HG03139 (cell line): ENCODE results near the gene GSTM4.

Source experiments
- ATAC-seq: cut with Tn5 transposase; IDR thresholded peaks from one replicate; pipeline ENCODE4 v1.9.1; 2021; ENCODE audit not compliant: unreplicated experiment

Gene GSTM4

DNA sequence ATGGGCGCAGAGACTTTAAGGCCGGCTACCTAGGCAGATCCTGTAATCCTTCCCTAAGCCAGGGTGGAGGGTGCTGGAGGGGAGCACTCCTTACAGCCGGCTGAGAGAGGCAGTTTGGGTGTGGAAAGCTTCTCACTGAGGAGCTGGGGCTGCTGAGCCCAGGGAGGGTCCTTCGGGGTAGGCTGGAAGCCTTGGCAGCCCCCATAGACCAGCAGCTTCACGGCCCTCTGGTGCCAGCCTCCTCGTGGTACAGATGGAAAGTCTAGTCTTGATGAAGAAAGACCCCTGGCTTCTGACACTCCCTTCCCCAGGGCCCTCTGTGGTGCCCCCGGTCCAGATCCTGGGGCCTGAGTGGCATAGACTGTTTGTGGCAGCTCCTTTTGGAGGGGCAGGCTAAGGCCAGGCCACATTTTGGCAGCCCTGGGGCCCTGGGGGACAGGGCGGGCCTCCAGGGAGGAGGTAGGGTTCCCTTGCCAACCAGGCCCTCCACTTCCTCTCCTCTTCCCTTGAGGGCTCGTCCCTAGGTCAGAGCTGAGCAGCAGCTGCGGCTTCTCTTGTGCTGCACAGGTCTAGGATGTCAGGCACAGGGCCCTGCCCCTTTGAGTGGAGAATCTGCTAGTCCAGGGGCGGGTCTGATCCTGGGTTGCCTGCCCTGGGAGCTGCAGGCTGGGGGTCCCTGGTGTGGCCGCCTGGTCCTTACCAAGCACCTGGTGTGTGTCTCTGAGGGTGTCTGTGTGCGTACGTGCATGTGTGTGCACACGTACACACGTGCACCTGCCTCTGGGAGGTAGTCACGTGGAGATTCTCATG is 31.5 kb upstream of the GSTM4 start:
- ATAC-seq = no peak

DNA sequence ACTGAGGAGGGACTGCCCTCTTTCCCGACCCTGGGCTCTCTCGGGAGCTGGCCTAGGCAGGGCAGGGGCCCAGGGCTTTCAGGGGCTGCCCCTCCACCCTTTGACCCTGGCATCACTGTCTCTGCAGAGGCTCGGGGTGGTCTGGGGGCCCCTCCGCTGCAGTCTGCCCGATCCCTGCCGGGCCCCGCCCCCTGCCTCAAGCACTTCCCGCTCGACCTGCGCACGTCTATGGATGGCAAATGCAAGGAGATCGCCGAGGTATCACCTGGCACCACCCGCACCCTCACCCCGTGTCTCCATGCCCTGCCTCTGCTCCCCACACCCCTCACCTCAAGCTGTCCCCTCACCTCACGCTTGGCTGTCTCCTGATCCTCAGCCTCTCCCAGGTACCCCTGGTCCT is 30.7 kb upstream of the GSTM4 start:
- no peak for ATAC-seq

DNA sequence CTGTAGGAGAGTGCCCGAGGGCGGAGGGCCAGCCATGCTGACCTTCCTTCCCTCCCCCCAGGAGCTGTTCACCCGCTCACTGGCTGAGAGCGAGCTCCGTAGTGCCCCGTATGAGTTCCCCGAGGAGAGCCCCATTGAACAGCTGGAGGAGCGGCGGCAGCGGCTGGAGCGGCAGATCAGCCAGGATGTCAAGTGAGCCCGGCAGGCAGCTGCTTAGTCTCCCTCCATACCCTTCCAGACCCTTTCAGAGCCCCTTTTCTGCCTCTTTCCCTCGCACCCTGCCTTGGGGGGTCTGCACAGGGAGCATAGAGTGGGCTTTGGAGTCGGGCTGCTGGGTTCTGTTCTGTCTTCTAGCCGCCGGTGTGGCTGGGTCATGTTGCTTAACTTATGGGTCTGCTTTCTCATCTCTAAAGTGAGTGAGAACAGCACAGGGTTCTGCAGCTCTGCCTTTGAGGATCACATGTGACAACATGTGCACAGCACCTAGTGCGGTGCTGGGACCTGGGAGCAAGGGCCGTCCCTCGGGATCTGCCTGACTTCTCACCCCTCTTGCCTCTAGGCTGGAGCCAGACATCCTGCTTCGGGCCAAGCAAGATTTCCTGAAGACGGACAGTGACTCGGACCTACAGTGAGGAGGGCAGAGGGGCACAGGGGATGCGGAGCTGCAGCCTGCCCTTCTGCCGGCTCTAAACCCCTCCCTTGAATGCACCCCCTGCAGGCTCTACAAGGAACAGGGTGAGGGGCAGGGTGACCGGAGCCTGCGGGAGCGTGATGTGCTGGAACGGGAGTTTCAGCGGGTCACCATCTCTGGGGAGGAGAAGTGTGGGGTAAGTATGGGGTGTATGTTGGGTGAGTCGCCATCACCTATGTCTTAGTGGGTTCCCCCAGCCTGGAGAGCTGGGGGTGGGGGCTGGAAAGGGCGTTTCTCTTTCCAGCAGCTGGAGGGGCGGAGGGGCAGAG is 30.0 kb upstream of the GSTM4 start:
- ATAC-seq = no peak

DNA sequence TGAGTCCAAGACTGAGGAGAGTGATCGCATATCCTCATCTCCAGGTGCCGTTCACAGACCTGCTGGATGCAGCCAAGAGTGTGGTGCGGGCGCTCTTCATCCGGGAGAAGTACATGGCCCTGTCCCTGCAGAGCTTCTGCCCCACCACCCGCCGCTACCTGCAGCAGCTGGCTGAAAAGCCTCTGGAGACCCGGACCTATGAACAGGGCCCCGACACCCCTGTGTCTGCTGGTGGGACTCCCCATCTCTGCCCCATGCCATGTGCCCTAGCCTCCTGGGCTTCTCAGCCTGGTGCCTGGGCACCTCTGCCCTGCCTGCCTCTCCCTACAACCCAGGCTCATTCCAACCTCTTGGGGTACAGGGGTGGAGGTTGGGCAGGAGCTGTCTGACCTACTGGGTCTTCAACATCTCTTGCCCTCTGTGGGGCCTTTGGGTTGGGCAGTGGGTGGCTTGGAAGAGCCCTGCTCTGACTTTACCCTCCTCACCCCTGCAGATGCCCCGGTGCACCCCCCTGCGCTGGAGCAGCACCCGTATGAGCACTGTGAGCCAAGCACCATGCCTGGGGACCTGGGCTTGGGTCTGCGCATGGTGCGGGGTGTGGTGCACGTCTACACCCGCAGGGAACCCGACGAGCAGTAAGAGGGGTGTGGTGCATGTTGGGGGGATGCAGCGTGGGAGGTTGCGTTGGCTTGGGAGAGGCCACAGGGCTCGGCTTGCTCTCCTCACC is 29.1 kb upstream of the GSTM4 start:
- no peak for ATAC-seq

DNA sequence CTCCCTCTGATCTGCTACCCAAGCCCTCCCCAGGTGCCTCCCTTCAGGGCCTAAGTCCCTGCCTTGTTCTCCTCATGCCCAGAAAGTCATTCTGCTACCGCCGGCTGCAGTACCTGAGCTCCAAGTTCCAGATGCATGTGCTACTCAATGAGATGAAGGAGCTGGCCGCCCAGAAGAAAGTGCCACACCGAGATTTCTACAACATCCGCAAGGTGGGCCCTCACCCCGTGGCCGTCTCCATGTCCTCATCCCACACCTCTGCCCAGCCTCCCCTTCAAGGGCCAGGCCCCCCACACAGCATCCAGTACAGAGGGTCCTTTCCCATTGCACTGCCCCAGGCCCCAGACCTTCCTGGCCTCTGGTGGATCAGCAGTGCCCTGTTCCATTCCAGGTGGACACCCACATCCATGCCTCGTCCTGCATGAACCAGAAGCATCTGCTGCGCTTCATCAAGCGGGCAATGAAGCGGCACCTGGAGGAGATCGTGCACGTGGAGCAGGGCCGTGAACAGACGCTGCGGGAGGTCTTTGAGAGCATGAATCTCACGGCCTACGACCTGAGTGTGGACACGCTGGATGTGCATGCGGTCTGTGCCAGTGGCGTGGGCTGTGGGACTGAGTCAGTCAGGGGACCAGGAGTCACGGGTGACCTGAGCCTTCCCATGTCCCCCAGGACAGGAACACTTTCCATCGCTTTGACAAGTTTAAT is 28.1 kb upstream of the GSTM4 start:
- ATAC-seq = no peak

DNA sequence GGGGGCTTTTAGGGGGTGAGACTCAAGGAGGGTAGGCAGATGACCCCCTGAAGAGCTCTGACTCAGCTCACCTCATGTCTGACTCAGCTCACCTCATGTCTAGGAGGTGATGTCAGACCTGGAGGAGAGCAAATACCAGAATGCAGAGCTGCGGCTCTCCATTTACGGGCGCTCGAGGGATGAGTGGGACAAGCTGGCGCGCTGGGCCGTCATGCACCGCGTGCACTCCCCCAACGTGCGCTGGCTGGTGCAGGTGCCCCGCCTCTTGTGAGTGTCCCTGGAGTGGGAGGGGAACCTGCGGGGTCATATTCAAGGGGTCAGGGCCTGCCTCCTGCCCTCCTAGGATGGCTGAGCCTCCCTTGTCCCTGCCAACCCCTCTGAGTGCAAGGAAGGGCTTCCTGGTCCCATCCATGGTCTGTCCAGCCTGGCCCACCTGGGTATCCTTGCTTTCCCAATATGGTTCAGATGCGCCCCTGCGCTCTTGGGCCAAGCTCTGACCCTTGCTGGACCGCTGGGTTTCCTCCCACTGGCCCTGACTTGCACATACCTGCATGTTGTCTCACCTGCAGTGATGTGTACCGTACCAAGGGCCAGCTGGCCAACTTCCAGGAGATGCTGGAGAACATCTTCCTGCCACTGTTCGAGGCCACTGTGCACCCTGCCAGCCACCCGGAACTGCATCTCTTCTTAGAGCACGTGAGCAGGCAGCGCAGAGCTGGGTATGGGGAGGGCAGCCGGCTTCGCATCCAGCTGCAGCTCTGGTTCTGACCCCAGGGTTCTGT is 27.2 kb upstream of the GSTM4 start:
- ATAC-seq = no peak

DNA sequence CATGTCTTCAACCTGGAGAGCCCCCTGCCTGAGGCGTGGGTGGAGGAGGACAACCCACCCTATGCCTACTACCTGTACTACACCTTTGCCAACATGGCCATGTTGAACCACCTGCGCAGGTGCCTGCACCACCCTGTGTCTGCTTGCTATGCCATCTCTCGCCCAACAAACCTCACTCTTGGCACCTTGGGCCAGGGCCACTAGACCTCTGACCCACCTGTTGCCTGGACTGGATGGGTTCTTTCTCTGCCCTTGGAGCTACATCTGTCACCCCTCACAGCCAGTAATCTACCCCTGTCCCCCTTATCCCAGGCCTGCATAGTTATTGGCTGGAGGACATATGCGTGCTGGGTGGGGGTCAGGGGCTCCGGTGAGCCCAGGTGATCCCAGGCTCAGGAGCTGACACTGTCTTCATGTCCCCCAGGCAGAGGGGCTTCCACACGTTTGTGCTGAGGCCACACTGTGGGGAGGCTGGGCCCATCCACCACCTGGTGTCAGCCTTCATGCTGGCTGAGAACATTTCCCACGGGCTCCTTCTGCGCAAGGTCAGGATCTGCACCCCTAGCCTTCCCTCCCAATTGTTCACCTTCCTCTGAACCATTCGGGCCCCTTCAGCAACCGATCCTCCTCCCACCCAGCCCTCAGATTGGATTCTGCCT is 26.4 kb upstream of the GSTM4 start:
- ATAC-seq = no peak

DNA sequence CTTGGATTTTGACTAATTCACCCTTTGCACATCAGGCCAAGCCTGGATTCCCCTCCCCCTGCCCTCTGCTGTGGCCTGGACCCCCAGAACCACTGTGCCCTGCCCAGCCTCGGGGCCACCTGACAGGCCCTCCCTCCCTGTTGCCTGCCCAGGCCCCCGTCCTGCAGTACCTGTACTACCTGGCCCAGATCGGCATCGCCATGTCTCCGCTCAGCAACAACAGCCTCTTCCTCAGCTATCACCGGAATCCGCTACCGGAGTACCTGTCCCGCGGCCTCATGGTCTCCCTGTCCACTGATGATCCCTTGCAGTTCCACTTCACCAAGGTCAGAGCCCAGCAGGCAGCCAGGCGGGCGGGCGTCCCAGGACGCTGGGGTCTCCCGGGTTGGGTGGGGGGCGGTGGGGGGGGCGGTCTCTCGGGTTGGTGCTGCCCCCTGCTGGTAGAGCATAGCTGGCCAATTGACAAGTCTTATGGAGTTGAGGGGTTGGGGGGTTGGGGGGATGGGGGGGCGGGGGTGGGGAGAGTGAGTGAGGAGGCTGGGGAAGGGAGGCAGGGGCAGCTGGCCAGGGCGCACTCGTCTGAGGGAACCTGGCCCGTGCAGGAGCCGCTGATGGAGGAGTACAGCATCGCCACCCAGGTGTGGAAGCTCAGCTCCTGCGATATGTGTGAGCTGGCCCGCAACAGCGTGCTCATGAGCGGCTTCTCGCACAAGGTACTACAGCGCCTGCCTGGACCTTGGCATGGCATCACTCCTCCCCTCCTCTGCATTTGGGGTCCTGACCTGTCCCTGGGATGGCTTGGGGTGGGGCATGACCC is 25.6 kb upstream of the GSTM4 start:
- ATAC-seq = no peak

DNA sequence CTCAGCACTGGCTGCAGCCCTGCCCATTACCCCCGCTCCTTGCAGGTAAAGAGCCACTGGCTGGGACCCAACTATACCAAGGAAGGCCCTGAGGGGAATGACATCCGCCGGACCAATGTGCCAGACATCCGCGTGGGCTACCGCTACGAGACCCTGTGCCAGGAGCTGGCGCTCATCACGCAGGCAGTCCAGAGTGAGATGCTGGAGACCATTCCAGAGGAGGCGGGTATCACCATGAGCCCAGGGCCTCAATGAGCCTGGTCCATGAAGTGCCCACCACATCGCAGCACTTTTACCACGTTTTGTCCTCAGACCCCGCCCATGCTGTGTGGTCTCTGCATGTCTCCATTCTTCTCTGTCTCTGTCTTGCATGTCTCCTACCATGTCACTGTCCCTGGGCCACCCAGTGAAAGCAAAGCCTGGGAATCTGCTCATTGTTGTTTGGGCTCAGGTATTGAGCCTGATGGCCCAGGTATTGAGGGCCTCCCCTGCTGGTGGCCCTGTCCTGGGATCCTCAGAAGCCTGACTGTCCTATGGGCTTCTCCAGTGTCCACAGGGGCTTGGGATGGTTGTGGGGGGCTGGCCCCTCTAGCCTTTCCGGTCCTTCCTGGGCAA is 24.9 kb upstream of the GSTM4 start:
- no peak for ATAC-seq

DNA sequence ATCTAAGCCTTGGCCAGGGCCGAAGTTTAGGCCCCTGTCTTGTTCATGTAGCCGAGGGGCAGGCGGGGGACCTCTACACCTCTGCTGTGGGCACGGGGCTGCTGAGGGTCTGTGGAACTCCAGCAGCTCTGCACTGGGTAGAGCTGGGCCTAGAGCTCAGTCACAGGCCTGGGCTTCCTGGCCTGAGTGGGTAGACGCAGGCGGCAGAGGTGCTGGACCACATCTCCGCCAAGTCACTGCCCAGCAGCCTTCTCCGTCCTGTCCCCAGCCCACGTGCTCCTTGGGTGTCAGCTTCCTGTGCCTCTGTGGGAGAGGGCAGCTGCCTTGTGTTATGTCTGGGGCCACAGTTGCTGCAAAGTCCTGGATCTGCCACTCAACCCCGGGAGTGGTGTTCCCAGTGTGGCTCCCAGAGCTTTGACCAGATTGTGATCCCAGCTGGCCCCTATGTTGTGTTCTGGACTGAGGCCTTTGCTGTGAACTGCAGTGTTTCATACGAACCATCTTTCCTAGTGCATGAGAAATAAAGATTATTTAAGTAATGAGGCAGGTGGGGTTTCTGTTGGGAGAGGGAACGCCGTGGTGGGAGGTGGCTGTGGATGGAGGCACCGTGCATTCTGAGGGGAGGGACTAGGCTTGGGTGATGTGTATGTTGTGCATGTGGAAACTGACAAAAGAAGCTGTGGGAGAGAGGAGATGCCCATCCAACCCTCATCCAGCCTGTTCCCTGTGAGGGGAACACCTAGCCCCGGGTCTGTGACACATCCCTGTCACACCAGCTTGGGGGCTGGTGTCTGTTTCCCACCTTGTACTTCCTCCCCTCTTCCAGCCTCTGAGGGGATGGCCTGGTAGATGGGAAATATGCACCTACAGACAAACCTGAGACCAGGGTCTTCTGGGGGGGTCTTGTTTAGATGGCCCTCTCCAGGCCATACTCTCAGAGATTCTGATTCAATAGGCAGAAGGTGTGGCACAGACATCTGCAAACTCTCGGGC is 24.1 kb upstream of the GSTM4 start:
- no peak for ATAC-seq

DNA sequence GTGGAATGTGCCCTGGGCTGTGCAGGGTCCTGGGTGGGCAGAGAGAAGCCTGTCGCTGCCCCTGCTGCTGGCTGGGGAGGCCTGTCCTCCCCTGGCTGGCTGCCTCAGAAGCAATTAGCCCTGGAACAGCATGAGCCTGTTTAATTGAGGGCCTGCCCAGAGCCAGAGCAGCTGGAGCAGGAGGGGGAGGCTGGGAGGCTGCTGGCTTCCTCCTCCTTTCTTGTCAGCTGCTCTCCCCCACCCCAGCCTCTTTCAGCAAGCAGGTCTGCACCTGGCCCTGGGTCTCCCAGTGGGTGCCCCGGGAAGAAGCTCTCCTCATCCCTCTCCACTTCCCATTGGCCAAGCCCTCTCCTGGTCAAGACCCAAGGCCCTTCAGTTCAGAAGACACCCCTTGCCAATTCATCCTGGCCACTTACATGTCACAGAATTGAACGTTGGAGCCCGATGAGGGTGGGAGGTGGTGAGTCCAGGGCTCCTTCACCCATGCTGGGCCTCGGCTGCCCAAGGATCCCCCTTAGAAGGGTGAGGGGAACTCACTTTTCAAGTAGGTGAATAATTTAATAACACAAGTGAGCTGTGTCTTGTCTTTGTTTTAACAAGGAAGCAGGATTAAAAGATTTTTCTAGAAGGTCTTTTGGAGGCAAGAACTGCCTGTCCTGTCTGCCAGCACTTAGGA is 23.1 kb upstream of the GSTM4 start:
- no peak for ATAC-seq

DNA sequence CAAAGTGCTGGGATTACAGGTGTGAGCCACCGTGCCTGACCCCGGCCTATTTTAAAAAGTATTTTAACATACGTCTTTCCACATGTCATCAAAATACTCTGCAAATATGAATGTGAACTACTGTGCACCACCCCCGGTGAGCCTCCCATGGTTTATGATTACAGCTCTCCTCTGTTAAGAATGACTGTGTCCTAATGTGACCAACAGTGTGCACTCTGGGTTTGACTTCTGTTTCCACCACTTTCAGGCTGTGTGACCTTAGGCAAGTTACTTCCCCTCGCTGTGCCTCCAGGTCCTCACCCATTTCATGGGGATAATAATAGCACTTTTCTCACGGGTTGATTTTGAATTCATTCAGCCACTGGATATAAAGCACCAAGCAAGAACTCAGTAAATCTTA is 21.6 kb upstream of the GSTM4 start:
- no peak for ATAC-seq

DNA sequence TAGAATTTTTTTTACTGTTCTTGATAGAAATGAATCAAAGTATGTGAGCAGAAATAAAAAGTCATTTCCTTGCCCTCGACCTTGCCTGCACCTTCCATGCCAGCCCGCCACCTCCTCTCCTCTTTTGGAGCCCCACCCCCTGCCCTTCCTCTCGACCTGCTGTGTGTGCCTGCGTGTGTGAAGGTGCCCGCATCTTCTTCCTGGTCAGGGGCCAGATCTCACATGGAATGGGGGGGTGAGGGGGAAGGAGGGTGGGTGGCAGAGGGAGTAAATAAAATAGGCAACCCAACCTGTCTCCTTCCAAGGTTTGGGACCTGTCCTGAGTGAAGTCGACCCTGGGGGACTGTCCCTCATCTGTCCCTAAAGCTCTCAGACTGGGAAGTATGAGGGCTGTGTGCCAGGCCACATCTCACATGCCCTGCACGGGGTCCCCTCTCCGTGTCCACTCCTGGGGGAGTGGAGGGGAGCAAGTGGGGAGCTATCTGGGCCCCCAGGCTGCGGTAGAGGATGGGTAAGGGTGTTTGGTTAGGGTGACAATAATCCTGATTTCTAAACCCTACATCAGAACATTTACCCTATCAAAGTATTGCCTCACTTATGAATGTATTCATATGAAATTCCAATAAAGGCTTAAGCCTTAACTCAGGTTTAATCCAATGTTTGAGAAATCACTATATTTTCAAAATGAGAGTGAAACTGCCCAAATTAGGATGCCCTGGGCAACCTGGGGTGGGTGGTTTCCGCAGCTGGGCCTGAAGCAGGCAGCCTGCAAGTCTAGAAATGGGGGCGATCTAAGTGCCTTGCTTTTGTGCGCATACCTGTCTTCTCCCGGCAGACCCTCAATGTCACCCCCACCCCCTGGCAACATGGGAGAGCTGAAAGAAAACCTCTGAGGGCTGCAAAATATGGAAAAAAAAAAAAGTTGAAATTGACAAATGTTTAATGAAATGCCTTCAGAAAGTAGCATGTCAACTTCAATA is 20.8 kb upstream of the GSTM4 start:
- ATAC-seq = no peak

DNA sequence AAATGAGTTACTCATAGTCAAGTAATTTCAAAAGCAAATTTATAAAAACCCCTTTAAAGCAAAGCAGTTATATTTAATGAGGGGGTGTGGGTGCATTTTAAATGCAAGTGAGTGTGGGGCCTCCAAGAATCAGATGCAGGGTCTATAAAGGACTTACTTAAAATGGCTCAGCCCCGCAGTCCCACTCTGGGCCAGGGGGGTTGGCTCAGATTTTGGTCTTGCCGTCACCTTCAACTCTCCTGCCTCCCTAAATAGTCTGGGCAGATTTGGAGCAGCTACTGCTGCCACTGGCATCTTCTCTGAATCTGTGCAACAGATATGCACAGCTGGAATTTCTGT is 20.1 kb upstream of the GSTM4 start:
- ATAC-seq = no peak

DNA sequence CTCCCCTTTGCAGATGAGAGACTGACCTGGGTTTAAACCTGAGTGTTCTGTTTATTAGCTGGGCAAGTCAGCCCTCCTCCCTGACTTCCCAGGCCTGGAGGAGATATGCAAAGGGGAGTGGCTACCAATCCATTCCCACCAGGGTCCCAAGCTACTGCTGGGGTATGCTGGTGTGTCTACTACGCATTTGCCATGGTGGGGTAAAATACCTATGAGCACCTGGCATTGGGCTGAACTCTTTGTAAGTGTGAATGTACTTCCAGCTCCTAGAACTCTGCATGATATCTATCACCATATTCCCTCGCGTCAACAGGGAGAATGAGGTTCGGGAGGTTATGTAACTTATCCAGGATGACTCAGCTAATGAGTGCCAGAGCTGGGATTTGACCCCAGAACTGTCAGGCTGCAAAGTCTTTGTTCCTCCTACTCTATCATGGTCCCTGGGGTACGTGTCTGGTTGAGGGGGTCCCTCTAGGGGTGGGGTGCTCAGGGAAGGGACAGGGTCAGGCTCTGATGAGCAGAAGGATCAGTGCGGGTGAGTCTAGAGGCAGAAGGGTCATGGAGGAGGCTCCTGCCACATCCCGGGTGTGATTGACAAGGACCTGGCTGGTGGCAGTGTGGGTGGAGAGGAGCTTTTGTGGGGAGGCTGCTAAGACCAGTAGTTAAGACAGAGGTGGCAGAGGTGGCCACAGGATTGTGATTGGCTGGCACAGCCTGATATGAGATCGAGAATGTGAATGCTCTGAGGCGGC is 19.5 kb upstream of the GSTM4 start:
- ATAC-seq = no peak
